SH-SY5Y (cell line): Measurements from ENCODE around the gene NEGR1.

Experiments used
- GATA2 ChIP-seq: IDR thresholded peaks from 2 replicates; pipeline ENCODE4 v1.6.1; 2011; ENCODE audit warnings: mild to moderate bottlenecking, low read depth, low read length
- GATA3 ChIP-seq: IDR thresholded peaks from 2 replicates; pipeline ENCODE4 v1.6.1; 2011; ENCODE audit warnings: low read depth, mild to moderate bottlenecking, low read length, moderate library complexity

The NEGR1 gene

GRCh38 chr1:71593523-71593922, 688.8 kb downstream of the NEGR1 start:
- TF ChIP-seq GATA3 = no peak
- no peak for TF ChIP-seq GATA2

- TF ChIP-seq GATA2 (no peak), GATA3 (no peak)
Observed at GRCh38 chr1:71592646-71593274, 689.6 kb downstream of the NEGR1 start.

DNA sequence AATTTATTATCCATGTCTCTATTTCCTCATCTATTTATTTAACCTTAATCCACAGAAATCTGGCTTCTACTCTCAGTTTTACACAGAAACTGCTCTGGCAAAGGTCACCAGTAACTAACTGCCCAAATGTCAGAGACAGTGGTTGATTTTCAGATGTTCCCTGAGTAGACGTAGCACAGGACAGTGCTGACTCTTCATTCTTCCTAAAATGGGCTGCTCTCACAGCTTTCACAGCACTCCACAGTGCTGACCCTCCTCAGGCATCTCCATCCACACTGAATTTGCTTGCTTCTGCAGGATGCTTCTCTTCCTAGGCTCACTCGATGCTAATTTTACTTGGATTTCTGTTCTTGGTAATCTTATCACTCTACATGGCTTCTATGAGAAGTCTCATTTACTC, 693.3 kb downstream of the NEGR1 start:
- no peak for TF ChIP-seq GATA3
- TF ChIP-seq GATA2 = no peak

DNA sequence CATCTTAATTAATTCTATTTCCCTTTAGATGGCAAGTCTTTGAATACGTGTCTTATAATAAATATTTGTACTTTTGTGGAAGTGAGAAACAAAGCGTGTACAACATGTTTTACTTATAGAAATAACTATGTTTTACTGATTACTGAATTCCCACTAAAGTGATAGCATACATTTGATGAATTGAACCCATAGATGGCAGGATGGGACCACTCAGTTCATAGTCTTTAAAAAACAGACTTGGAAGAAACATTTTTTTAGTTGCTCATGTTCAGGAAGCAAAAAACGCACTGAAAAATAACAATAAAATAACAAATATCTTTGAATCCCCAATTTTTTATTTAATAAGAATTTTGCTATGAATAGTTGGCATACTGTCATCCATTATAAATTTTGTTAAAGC, 694.4 kb downstream of the NEGR1 start:
- TF ChIP-seq GATA2 (no peak), GATA3 (no peak)

- TF ChIP-seq GATA2 (no peak), GATA3 (no peak)
Observed at GRCh38 chr1:71586030-71586429, 696.3 kb downstream of the NEGR1 start.

GRCh38 chr1:71583756-71584155, 698.6 kb downstream of the NEGR1 start:
- TF ChIP-seq GATA2 (no peak), GATA3 (no peak)

DNA sequence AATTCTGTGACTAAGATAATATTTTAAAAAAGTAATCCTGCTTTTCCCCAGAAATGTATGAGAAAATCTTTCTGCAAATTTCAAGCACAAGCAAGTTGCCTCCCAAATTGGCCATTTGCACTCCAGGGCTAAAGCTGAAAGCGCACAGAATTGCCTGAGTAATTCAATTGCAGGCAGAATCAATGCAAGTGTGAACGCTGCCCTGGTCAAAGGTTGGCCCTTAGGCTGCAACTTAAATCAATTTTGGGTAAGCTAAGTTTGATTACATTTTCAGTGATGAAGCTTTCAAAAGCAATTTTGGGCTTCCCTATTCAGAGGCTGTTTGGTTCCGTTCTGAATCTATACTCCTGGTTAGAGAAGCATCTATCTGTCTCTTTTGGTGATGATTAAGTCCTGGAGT, 699.7 kb downstream of the NEGR1 start:
- TF ChIP-seq GATA2 (no peak), GATA3 (no peak)

DNA sequence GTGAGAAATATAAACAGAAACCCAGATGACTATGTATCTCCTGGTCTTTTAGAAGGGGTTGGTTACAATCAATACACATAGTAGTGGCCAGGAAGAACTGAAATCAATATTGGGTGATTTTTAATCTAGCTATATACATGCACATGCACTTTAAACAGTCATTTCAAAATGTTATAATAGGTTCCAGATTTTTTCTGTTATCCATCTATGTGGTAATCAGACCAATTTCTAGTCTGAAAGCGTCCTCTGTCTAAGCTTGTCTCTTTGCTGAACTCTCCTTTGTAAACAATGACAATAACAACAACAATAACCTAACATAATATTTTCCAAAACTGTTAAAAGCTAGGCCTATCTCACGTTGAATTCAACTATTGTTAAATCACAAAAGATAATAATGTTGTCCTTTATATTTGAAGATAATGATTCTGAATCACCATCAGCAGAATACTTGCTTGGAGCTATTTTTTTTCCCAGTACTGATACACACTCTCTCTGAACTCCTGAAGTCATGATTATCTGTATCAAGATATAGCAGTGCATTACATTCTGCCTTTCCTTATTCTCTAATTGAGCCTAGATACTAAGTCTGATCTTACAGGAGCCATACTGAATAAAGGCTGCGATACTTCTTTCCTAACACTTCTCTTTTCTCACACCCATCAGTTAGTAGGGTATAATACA, 704.7 kb downstream of the NEGR1 start:
- peak; percentile 38; the same call in 1 of the 2 replicates for TF ChIP-seq GATA3
- TF ChIP-seq GATA2 = no peak

GRCh38 chr1:71572038-71572437, 710.3 kb downstream of the NEGR1 start:
- no peak for TF ChIP-seq GATA2

GRCh38 chr1:71566413-71566812, 715.9 kb downstream of the NEGR1 start:
- TF ChIP-seq GATA3 (no peak), GATA2 (no peak)

DNA sequence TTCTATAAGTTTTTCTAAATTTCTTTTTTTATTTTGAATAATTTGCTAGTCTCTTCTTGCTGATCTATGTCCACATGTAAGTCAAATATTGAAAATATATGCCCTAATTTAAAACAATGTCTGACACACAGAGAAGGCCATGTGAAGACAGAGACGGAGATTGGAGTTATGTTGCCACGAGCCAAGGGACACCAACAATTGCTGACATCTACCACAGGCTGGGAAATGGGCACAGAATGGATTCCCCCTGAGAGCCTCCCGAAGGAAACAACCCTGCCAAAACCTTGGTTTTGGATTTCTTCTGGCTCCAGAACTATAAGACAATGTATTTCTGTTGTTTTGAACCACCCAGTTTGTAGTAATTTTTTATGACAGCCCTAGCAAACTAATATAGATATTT, 716.5 kb downstream of the NEGR1 start:
- TF ChIP-seq GATA2 = no peak
- no peak for TF ChIP-seq GATA3

DNA sequence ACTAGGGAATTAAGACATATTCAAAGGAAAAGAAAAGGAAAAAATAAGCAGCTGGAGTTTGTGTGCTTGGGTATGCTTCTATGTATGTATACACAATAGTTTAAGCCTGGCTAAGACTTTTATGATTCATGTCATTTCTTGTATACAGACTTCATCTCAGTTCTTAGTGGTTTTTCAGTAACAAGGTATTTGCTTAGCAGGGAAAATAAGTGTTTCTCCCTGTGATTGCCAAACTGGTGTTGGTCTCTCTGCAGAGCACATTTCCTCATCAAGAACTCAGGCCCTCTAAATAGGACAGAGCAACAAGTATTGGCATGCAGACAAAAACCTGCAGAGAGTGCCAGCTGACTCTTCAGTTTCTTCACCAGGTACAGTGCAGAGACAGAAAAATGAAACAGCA, 717.1 kb downstream of the NEGR1 start:
- TF ChIP-seq GATA2 = no peak
- no peak for TF ChIP-seq GATA3

DNA sequence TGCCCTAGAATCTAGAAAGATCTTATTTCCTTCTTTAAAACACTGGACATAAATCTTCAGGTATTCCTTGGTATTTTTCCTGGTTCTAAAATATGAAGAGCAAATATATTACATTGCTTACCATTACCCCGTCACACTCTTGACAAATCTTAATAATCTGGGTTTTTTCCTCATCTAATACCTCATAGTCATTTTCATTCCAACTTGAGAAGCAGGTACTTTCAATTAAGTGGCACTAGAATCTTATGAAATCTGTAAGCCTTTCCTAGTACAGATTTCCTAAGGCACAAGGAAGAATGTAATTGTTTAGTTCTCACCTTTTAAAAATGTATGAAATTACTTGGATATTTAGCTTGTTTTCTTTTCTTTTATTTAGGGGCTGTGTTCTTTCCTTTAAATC, 720.0 kb downstream of the NEGR1 start:
- TF ChIP-seq GATA3 (no peak), GATA2 (no peak)

- TF ChIP-seq GATA3 = no peak
- TF ChIP-seq GATA2 = no peak
Observed at GRCh38 chr1:71561729-71562128, 720.6 kb downstream of the NEGR1 start.

DNA sequence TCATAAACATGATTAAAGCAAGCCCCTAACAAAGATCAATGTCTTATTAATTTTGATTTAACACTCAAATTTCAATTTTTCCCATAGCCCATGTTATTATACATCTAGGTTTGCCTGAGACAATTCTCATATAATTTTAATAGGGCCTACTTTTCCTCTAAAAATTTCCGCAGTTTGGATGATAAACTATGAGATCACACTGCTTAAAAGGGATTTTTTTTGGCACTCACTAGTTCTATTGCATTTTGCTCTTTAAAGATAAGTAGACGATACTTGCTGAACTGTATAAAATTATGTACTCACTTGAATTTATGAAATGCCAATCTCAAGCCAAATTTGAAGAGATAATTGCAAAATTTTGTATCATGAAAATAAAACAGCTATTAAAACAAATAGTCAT, 721.1 kb downstream of the NEGR1 start:
- no peak for TF ChIP-seq GATA3
- TF ChIP-seq GATA2 = no peak
